Loucy (cell line): ENCODE results near the gene TCAIM.

Experiments
- EZH2phosphoT487 ChIP-seq: fragments of 200-600 bp; IDR thresholded peaks from 2 replicates; pipeline ENCODE4 v1.6.1; 2018; ENCODE audit warnings: antibody characterized with exemption, mild to moderate bottlenecking, moderate library complexity, borderline replicate concordance
- TF ChIP-seq, protein P1 (sequence below): fragments of 200-600 bp; sonication (generic); conservative IDR thresholded peaks from 2 replicates; pipeline ENCODE4 v1.5.1; 2014; ENCODE audit warnings: mild to moderate bottlenecking, antibody characterized with exemption, low read length

DNA sequence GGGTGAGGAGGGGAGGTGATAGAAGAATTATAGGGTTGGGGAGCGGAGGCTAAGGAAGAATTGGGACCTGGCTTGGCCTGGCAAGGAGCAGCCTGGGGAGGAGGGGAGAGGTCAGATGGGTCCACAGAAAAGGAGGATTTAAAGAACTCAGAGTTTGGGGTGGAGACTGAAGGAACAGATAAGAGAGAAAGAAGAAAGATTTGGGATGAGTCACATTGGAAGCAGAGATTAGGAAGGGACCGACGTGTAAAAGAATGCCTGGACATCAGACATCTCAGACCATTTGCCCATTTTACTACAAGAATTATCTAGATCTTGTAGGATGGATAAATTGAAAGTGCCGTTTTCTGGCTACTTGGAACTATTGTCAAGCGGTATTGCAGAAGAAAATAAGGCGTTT is 10.4 kb downstream of the TCAIM start:
- TF ChIP-seq, protein P1, sequence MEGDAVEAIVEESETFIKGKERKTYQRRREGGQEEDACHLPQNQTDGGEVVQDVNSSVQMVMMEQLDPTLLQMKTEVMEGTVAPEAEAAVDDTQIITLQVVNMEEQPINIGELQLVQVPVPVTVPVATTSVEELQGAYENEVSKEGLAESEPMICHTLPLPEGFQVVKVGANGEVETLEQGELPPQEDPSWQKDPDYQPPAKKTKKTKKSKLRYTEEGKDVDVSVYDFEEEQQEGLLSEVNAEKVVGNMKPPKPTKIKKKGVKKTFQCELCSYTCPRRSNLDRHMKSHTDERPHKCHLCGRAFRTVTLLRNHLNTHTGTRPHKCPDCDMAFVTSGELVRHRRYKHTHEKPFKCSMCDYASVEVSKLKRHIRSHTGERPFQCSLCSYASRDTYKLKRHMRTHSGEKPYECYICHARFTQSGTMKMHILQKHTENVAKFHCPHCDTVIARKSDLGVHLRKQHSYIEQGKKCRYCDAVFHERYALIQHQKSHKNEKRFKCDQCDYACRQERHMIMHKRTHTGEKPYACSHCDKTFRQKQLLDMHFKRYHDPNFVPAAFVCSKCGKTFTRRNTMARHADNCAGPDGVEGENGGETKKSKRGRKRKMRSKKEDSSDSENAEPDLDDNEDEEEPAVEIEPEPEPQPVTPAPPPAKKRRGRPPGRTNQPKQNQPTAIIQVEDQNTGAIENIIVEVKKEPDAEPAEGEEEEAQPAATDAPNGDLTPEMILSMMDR: no peak
- no peak for TF ChIP-seq EZH2phosphoT487
